Neural crest cell (in vitro differentiated cells): Measurements from ENCODE around the gene FNBP1L. TPM values are rescaled to one million over a fixed set of nuclear protein-coding genes. Genes with fewer than 3 reads are reported as not detected.
"Not testable (repeated sequence)": the region's sequence is repeated elsewhere in the genome, so short reads cannot be mapped to it uniquely, and the experiment has no call there.

Experiments
- DNase-seq: peaks from one replicate; pipeline ENCODE4 v3.0.0; 2021; ENCODE audit warnings: low read depth, mixed read lengths, low spot score
- H3K27ac Mint-ChIP-seq: one replicate; pipeline ENCODE4 v1.8.0; 2021; ENCODE audit warnings: mild to moderate bottlenecking, mixed read lengths; ENCODE audit not compliant: unreplicated experiment
- H3K27me3 Mint-ChIP-seq: 2 replicates; pipeline ENCODE4 v1.8.0; 2021; ENCODE audit warnings: low read depth, mild to moderate bottlenecking, mixed read lengths
- H3K36me3 Mint-ChIP-seq: 2 replicates; pipeline ENCODE4 v1.8.0; 2021; ENCODE audit warnings: low read depth, mild to moderate bottlenecking, mixed read lengths
- H3K4me1 Mint-ChIP-seq: 2 replicates; pipeline ENCODE4 v1.8.0; 2021; ENCODE audit warnings: mixed read lengths
- H3K4me3 Mint-ChIP-seq: one replicate; pipeline ENCODE4 v1.8.0; 2021; ENCODE audit warnings: mild to moderate bottlenecking, mixed read lengths
- H3K9me3 Mint-ChIP-seq: 2 replicates; pipeline ENCODE4 v1.8.0; 2021; ENCODE audit warnings: mixed read lengths
- total RNA-seq: library from RNA; stranded (reverse); gene quantifications from 2 replicates; pipeline ENCODE4 v1.2.1, GENCODE V29; 2021
- TF ChIP-seq, protein P1 (sequence below): fragments of 200-600 bp; sonication (generic); conservative IDR thresholded peaks from 2 replicates; pipeline ENCODE4 v1.5.0; 2021; ENCODE audit warnings: antibody characterized with exemption, mild to moderate bottlenecking

FNBP1L gene
- total RNA-seq, 1 donor from 2014 or later, result 60.9 TPM

DNA sequence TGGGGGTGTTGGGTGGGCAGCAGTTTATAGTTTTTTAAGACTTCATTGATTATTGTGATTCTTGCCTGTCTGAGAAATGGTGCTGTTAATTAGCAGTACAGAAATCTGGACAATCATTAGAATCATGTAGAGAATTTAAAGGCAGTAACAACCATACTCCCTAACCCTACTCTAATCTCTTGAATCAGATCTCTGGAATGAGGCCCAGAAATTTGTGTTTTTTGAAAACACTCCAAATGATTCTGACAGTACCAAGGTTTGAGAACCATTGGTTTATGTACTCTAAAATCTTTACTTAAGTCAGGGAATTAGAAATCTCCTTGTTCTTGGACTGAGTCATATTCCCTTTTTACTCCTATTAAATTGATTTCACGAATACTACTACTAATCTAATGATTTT lies 24.0 kb downstream of the FNBP1L start:
- Mint-ChIP-seq H3K27ac (no peak overlapping the region), H3K36me3 (peaks cover 15% of the 10 kb centered on the region), H3K27me3 (no peaks in the 10 kb centered on the region)

DNA sequence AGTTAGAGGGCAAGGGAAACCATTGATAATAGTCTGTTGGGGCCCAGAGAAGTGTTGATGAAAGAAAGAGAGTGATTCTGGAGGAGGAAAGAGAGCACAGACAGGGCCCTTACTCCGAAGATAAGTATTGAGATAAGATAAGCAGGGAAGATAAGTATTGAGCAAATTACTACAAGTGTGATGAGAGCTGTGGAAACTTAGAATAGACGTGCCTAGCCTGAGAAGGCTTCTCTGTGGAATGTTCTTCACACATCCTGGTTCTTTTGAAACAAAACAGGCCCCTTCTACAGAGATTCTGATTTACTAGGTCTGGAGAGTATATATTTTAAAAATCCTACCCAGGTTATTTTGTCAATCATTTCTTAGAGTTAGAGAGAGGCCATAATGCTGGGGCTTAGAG lies 26.4 kb downstream of the FNBP1L start:
- peaks cover 21% of the 10 kb centered on the region for H3K36me3 Mint-ChIP-seq
- H3K4me1 Mint-ChIP-seq, result peaks cover 20% of the 10 kb centered on the region
- no peak overlapping the region for H3K4me3 Mint-ChIP-seq
- TF ChIP-seq, protein P1, sequence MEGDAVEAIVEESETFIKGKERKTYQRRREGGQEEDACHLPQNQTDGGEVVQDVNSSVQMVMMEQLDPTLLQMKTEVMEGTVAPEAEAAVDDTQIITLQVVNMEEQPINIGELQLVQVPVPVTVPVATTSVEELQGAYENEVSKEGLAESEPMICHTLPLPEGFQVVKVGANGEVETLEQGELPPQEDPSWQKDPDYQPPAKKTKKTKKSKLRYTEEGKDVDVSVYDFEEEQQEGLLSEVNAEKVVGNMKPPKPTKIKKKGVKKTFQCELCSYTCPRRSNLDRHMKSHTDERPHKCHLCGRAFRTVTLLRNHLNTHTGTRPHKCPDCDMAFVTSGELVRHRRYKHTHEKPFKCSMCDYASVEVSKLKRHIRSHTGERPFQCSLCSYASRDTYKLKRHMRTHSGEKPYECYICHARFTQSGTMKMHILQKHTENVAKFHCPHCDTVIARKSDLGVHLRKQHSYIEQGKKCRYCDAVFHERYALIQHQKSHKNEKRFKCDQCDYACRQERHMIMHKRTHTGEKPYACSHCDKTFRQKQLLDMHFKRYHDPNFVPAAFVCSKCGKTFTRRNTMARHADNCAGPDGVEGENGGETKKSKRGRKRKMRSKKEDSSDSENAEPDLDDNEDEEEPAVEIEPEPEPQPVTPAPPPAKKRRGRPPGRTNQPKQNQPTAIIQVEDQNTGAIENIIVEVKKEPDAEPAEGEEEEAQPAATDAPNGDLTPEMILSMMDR, result no peak
- H3K9me3 Mint-ChIP-seq, result peaks cover 13% of the 10 kb centered on the region
- no peak for DNase-seq
- no peaks in the 10 kb centered on the region for H3K27me3 Mint-ChIP-seq
- H3K27ac Mint-ChIP-seq, result no peak overlapping the region

More for the DNA sequence above, 24.0 kb downstream of the FNBP1L start:
- Mint-ChIP-seq H3K9me3 (peaks cover 5% of the 10 kb centered on the region), H3K4me1 (peaks cover 20% of the 10 kb centered on the region), H3K4me3 (no peak overlapping the region)
- TF ChIP-seq, protein P1, result no peak
- DNase-seq, result no peak

DNA sequence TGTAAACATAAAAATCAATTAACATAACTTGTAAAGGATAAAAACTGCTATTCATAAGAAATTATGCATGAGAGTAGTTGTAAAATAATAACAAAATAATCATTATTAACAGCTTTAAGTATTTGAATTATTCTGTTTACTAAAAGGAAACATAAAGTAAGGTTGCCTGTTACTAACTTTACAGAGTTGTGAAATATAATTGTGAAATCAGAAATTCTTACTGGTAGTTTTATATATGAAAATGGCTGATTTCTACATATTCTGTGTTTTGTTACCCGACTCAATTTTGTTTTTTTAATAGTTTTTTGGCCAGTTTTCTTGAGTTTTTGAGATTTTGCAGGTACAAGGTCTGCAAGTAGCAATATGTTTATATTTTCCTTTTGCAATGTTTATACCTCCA lies 27.8 kb downstream of the FNBP1L start:
- H3K36me3 Mint-ChIP-seq, result peaks cover 28% of the 10 kb centered on the region
- H3K4me1 Mint-ChIP-seq, result peaks cover 13% of the 10 kb centered on the region
- no peaks in the 10 kb centered on the region for H3K27me3 Mint-ChIP-seq
- H3K27ac Mint-ChIP-seq, result no peak overlapping the region
- H3K9me3 Mint-ChIP-seq, result peaks cover 18% of the 10 kb centered on the region
- no peak overlapping the region for H3K4me3 Mint-ChIP-seq
- TF ChIP-seq, protein P1, result no peak
- no peak for DNase-seq

DNA sequence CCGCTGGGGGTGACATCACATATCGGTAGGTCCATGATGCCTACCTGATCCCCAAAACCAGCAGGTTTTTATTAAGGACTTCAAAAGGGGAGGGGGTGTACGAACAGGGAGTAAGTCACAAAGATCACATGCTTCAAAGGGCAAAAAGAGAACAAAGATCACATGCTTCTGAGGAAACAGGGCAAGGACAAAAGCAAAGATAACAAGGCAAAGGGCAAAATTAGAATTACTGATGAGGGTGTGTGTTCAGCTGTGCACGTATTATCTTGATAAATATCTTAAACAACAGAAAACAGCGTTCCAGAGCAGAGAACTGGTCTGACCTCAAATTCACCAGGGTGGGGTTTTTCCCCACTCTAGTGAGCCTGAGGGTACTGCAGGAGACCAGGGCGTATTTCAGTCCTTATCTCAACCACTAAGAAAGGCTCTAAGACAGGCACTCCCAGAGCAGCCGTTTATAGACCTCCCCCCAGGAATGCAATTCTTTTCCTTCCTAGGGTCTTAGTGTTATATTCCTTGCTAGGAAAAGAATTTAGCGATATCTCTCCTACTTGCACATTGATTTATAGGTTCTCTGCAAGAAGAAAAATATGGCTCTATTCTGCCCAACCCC lies 31.3 kb downstream of the FNBP1L start:
- H3K27me3 Mint-ChIP-seq, DNase-seq, H3K4me3 Mint-ChIP-seq, H3K27ac Mint-ChIP-seq, H3K4me1 Mint-ChIP-seq: not testable (repeated sequence)
- Mint-ChIP-seq H3K36me3 (peaks cover 30% of the 10 kb centered on the region), H3K9me3 (peaks cover 21% of the 10 kb centered on the region)

DNA sequence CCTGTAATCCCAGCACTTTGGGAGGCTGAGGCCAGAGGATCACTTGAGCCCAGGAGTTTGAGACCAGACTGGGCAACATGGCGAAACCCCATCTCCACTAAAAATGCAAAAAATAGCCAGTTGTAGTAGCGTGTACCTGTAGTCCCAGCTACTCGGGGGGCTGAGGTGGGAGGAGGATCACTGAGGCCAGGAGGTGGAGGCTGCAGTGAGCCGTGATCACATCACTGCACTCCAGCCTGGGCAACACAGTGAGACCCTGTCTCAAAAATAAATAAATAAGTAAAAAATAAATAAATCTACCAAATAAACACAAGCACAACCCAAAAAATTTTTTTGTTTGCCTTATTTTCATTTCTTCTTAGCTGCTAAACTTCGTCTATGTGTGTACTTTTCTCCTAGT lies 34.0 kb downstream of the FNBP1L start:
- H3K27ac Mint-ChIP-seq, H3K4me3 Mint-ChIP-seq, DNase-seq, H3K27me3 Mint-ChIP-seq, H3K4me1 Mint-ChIP-seq: not testable (repeated sequence)
- H3K36me3 Mint-ChIP-seq, result peaks cover 25% of the 10 kb centered on the region
- peaks cover 21% of the 10 kb centered on the region for H3K9me3 Mint-ChIP-seq

DNA sequence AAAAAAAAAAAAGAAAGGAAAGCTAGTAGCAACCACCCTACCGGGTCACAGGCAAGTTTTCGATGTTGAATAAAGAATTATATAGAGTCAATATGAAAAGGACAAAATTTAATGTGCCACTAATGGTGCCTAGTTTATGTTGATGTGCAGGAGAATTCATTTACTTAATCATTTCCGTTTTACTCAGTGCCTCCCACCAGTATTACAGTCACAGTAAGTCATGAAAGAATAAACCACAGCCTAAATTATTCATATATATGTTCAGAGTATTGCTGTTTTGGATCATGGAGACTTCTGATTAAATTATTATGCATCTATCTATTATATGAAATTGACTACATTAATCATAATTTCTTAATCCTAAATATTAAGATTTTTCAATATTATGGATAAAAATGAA lies 35.3 kb downstream of the FNBP1L start:
- Mint-ChIP-seq H3K36me3 (peaks cover 21% of the 10 kb centered on the region), H3K27me3 (no peaks in the 10 kb centered on the region), H3K4me3 (no peak overlapping the region), H3K9me3 (peaks cover 18% of the 10 kb centered on the region), H3K4me1 (peaks cover 9% of the 10 kb centered on the region), H3K27ac (no peak overlapping the region)
- no peak for DNase-seq
- TF ChIP-seq, protein P1, result no peak
